B cell (primary cell): ENCODE results near the gene SMYD2. TPM values are rescaled to one million over a fixed set of nuclear protein-coding genes. Genes with fewer than 3 reads are reported as not detected.
A peak's percentile ranks its signal among the peaks of the same experiment; 100 is the strongest.

Experiments
- ATAC-seq: fragments of 200-7000 bp; cut with Tn5 transposase; one replicate; pipeline ENCODE4 v1.10.0; 2021; ENCODE audit warnings: low read depth, mild to moderate bottlenecking, moderate number of reproducible peaks, moderate library complexity
- CTCF ChIA-PET: fragments of 350-600 bp; sonication (Branson Sonifier 250); formaldehyde crosslinking; loops from one replicate; lab custom pipeline; 2021; ENCODE audit warnings: antibody characterized with exemption, inconsistent platforms; lab: Charles Lee
- POLR2A ChIA-PET: fragments of 350-600 bp; sonication (Branson Sonifier 250); formaldehyde crosslinking; loops from one replicate; lab custom pipeline; 2021; ENCODE audit warnings: antibody characterized with exemption; lab: Charles Lee
- DNase-seq: peaks from one replicate; pipeline ENCODE4 v3.0.0; 2013
- H2AFZ ChIP-seq: 2 replicates; pipeline ENCODE4 v1.6.1; 2012; ENCODE audit warnings: mild to moderate bottlenecking, low read depth, low read length; ENCODE audit not compliant: insufficient read depth, poor library complexity, severe bottlenecking
- H3K27ac ChIP-seq, 2 donors: 1 replicate in 1 of 2; 2 replicates in 1 of 2; pipeline ENCODE4 v1.5.1; 2012 to 2013; ENCODE audit warnings: low read length in 2 of 2, mild to moderate bottlenecking in 2 of 2, moderate library complexity in 1 of 2
- H3K27me3 ChIP-seq, 4 experiments: fragments of 200-600 bp in 1 of 4; sonication (generic) in 1 of 4; replicated peaks in 1 of 4; 1 replicate in 2 of 4; 2 replicates in 2 of 4; pipeline versions ENCODE4 v1.6.1 to v1.7.0; 2013 to 2016; ENCODE audit warnings: low read length in 3 of 4, mild to moderate bottlenecking in 2 of 4, mixed read lengths in 1 of 4, moderate library complexity in 1 of 4; ENCODE audit not compliant: insufficient read depth in 4 of 4, control insufficient read depth in 3 of 4; ENCODE audit errors: control extremely low read depth in 1 of 4
- H3K36me3 ChIP-seq, 2 experiments: replicated peaks in 1 of 2; 1 replicate in 1 of 2; 2 replicates in 1 of 2; pipeline versions ENCODE4 v1.6.1 to v1.7.1; 2013; ENCODE audit warnings: low read length in 1 of 2; ENCODE audit not compliant: insufficient read depth in 2 of 2, control insufficient read depth in 1 of 2; ENCODE audit errors: control extremely low read depth in 1 of 2, extremely low read depth in 1 of 2
- H3K4me1 ChIP-seq, 2 donors: fragments of 200-600 bp in 1 of 2; sonication (generic) in 1 of 2; 1 replicate in 1 of 2; 2 replicates in 1 of 2; pipeline versions ENCODE4 v1.5.1 to v1.6.1; 2013 to 2017; ENCODE audit warnings: low read length in 2 of 2; ENCODE audit not compliant: control insufficient read depth in 2 of 2, insufficient read depth in 2 of 2
- H3K4me2 ChIP-seq: replicated peaks from 2 replicates; pipeline ENCODE3; 2012; ENCODE audit warnings: mild to moderate bottlenecking, low read depth, low read length; ENCODE audit not compliant: poor library complexity, severe bottlenecking
- H3K4me3 ChIP-seq, 5 experiments: fragments of 200-600 bp in 1 of 5; sonication (generic) in 1 of 5; 1 replicate in 3 of 5; 2 replicates in 2 of 5; pipeline versions ENCODE4 v1.5.1 to v1.7.0; 2011 to 2016; ENCODE audit warnings: low read length in 4 of 5, mild to moderate bottlenecking in 4 of 5, low read depth in 2 of 5, control low read depth in 1 of 5, moderate library complexity in 1 of 5; ENCODE audit not compliant: insufficient read depth in 1 of 5; ENCODE audit errors: control extremely low read depth in 1 of 5, extremely low read depth in 1 of 5
- H3K79me2 ChIP-seq: fragments of 200-600 bp; sonication (generic); one replicate; pipeline ENCODE4 v1.6.0; 2016; ENCODE audit warnings: low read length; ENCODE audit not compliant: control insufficient read depth, insufficient read depth
- H3K9ac ChIP-seq: fragments of 200-600 bp; sonication (generic); 2 replicates; pipeline ENCODE4 v1.6.1; 2017; ENCODE audit warnings: mild to moderate bottlenecking, low read length, moderate library complexity
- H3K9me3 ChIP-seq, 3 donors: one replicate each; pipeline versions ENCODE4 v1.6.1 to v1.7.1; 2013; ENCODE audit warnings: low read length in 2 of 3; ENCODE audit not compliant: control insufficient read depth in 2 of 3, insufficient read depth in 1 of 3; ENCODE audit errors: control extremely low read depth in 1 of 3
- H4K20me1 ChIP-seq: 2 replicates; pipeline ENCODE4 v1.6.0; 2012; ENCODE audit warnings: mild to moderate bottlenecking, low read length; ENCODE audit not compliant: insufficient read depth, control insufficient read depth, poor library complexity, severe bottlenecking
- H3K27ac Mint-ChIP-seq: one replicate; pipeline ENCODE4 v1.8.0; 2021; ENCODE audit warnings: mixed read lengths
- H3K27me3 Mint-ChIP-seq: one replicate; pipeline ENCODE4 v1.8.0; 2021; ENCODE audit warnings: mixed read lengths
- H3K4me1 Mint-ChIP-seq: one replicate; pipeline ENCODE4 v1.8.0; 2021; ENCODE audit warnings: mixed read lengths
- H3K4me3 Mint-ChIP-seq: one replicate; pipeline ENCODE4 v1.8.0; 2021; ENCODE audit warnings: mixed read lengths
- H3K9me3 Mint-ChIP-seq: one replicate; pipeline ENCODE4 v1.8.0; 2022; ENCODE audit warnings: mixed read lengths; ENCODE audit not compliant: insufficient read depth
- EZH2 ChIP-seq: IDR thresholded peaks from 2 replicates; pipeline ENCODE4 v1.6.1; 2012; ENCODE audit warnings: borderline replicate concordance, low read depth, mild to moderate bottlenecking, moderate library complexity, low read length; ENCODE audit not compliant: insufficient read depth, poor library complexity, severe bottlenecking
- WGBS: methylation state at CpG from one replicate; pipeline ENCODE4 v1.1.5; 2013; ENCODE audit warnings: missing lambda C conversion rate; ENCODE audit not compliant: insufficient coverage; 5-methylcytosine and 5-hydroxymethylcytosine counted together
- intact Hi-C: fragments of 100-400 bp; cut with micrococcal nuclease; formaldehyde crosslinking; loops from one replicate; pipeline ENCODE4 v1.10.0; 2022
- polyA plus RNA-seq: library from polyadenylated mRNA; depleted of rRNA; stranded (reverse); fragments of >200 nt; gene quantifications from 2 replicates; pipeline ENCODE4 v1.2.3, GENCODE V29; 2012
- total RNA-seq, 2 donors: library from RNA; stranded (reverse); fragments of 120-200 nt in 1 of 2; gene quantifications; 1 replicate in 1 of 2; 2 replicates in 1 of 2; pipeline versions ENCODE4 v1.2.3 to v1.2.4, GENCODE V29; 2013 to 2022
- TF ChIP-seq, protein P1 (sequence below): fragments of 200-600 bp; IDR thresholded peaks from one replicate; pipeline ENCODE4 v1.8.0; 2022; ENCODE audit warnings: antibody characterized with exemption, mild to moderate bottlenecking

SMYD2 gene
- total and polyA plus RNA-seq, 2 donors (not counting 1 experiment from before 2014, with no cell fraction given), result 21.2 to 29.1 TPM

DNA sequence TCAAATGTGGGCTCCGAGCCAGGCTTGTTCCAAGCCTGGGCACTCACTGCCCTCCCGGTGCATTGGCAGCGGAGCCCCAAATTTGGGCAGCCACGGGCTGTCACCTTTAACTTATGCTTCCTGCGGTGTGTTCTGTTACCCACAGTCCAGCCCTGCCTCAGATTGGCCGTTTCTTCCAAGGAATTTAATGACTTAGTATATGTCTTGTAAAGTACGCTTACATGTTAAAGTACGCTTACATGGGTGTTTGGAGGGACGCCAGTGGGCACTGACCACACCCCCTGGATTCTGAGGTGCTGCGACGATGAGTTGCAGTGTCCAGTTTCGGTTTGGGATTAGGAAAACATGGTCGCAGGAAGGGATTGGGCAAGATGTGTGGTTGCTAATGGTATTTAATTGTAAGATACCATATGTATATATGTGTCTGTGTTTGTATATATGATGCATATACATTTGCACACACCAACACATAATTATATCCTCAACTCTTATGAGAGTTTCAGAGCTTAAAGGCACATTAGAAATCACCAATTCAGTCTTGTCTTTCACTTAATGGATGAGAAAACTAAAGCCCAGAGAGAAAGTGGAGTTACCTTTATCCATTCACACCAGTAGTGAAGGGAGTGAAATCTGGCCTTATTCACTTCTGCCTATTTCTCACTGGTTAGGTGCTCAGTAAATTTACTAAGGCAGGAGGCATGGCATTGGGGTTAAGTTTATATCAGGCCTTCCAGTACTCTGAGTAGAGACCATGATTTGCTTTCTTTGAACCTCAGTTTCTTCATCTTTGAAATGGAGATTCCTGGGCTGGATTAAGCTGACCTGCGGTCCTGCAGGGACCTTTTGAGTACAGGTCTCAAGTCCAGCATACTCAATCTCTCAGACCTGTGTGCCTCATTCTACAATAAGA, 1.0 kb downstream of the SMYD2 start:
- peaks cover 17 to 28% of the 10 kb centered on the region in 2 donors for H3K4me1 ChIP-seq
- POLR2A ChIA-PET, result interaction anchor here (0.6 kb wide), 1 partner anchor 9 kb away, joined by 3 read pairs; no protein-coding TSS in a partner anchor
- peak overlapping the region; percentile 89 for H3K4me3 Mint-ChIP-seq
- ATAC-seq (no peak), DNase-seq (no peak)
- H4K20me1 ChIP-seq, result peaks cover 29% of the 10 kb centered on the region
- peaks cover 50% of the 10 kb centered on the region for H3K79me2 ChIP-seq
- no peaks in the 10 kb centered on the region for H3K27me3 Mint-ChIP-seq
- H3K4me2 ChIP-seq, result peak overlapping the region; percentile 99
- peak overlapping the region; percentile 87 for H3K9ac ChIP-seq
- H3K9me3 Mint-ChIP-seq, result no peaks in the 10 kb centered on the region
- intact Hi-C loops, result loop anchor here (1.0 to 5.0 kb wide), 3 partner anchors 45 to 1425 kb away; partner anchors contain the start of genes CENPF and FLVCR1
- no peaks in the 10 kb centered on the region for H3K27me3 ChIP-seq
- peak overlapping the region in 1 of 2 donors; percentile 74 for H3K27ac ChIP-seq
- H3K9me3 ChIP-seq, result no peaks in the 10 kb centered on the region
- no peaks in the 10 kb centered on the region for H3K36me3 ChIP-seq
- H3K4me3 ChIP-seq, result peak overlapping the region; percentile 56 to 86 (median 69)
- CTCF ChIA-PET, result interaction anchor here (1.2 to 1.5 kb wide), 2 partner anchors 47 to 51 kb away, joined by 4 to 5 read pairs; no protein-coding TSS in a partner anchor
- WGBS, result 27% methylated on average over 11 of the region's 14 CpGs
- H3K4me1 Mint-ChIP-seq, result peaks cover 29% of the 10 kb centered on the region
- TF ChIP-seq EZH2, result no peak
- TF ChIP-seq, protein P1, sequence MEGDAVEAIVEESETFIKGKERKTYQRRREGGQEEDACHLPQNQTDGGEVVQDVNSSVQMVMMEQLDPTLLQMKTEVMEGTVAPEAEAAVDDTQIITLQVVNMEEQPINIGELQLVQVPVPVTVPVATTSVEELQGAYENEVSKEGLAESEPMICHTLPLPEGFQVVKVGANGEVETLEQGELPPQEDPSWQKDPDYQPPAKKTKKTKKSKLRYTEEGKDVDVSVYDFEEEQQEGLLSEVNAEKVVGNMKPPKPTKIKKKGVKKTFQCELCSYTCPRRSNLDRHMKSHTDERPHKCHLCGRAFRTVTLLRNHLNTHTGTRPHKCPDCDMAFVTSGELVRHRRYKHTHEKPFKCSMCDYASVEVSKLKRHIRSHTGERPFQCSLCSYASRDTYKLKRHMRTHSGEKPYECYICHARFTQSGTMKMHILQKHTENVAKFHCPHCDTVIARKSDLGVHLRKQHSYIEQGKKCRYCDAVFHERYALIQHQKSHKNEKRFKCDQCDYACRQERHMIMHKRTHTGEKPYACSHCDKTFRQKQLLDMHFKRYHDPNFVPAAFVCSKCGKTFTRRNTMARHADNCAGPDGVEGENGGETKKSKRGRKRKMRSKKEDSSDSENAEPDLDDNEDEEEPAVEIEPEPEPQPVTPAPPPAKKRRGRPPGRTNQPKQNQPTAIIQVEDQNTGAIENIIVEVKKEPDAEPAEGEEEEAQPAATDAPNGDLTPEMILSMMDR, result no peak
- H2AFZ ChIP-seq, result peak overlapping the region; percentile 97
- peak overlapping the region; percentile 78 for H3K27ac Mint-ChIP-seq
